NCI-H510A (cell line): Measurements from ENCODE around the gene AQP5.

Experiments used
- DNase-seq: peaks from one replicate; lab custom pipeline; 2025; lab: John Stamatoyannopoulos, UW

Gene AQP5

DNA sequence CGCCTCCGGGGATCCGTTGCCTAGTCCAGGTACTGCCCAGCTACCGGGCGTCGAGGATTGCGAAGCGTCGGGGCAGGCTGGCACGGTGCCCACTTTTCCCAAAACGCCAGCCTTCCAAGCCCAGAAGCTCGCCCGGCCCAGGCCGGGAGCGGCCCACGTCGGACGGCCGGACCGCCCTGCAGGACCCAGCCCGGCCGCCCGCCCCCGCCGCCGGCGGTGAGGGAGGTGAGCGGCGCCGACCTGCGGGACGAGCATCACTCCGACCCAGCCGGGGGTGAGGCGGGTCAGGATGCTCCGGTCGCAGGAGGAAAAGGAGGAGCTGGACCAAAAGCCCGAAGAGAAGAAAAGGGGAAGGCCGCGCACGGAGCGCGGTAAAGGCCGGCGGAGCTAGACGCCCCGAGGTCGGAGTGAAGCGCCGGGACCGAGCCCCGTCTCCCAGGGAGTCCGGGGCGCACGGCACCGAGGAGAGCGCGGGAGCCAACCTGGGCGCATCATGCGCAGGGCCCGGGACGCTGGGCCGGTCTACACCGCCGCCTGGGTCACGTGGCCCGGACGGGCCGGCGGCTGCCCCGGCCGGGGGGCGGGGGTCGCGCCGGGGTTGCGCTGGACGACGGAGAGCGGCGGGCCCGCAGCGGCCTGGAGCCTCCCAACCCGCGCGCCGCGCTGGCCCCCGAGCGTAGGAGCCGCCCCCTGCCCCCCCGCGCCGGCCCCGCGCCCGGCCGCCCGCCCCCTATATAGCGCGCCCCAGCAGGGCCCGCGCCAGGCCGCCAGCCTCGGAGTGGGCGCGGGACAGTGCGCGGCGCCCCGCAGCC, at the start of gene AQP5:
Gene AQP5 (plus strand): TSS at position 762 of the 812 bp plus-strand sequence. CDS start 146 bp downstream, outside the sequence.
- DNase-seq: no peak

DNA sequence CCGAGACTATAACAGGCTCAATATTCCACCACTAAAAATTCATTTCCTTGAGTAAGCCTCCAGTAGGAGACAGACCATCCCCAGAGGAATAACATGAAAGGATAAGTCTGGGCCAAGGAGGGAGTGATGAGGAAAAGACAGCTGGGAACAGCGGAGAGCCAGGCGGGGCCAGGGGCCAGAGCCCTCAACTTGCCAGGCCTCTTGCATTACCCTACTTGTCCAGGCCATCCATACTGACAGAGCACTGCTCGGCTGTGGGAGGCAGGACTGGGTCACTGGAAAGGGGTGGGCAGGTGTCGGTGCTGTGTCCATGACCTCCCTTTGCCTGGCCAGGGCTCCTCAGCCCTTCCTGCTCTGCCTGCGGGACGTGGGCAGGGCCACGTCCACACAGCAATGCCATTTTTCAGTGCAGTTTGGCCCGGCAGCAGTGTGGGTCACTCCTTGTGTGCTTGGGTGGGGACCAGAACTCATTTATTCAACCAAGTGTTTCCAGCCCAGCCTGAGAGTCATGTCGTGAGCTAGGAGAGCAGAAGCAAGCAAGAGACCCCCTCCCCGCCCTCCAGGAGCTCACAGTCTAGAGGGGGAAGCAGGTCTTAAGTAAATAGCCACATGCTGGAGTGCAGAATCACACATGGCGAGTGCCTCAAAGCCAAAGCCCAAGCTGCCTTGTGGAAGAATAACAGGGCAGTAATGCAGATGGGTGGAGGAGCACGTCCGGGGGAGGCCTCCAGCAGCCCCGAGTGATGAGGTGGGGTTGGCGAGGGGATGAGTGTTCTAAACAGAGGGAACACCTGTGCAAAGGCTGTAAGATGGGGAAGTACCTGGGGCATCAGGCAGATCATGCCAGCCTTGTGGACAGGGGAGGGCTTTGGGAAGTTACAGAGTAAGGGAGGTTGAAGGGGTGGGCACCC, 49.1 kb upstream of the AQP5 start:
- DNase-seq: no peak

DNA sequence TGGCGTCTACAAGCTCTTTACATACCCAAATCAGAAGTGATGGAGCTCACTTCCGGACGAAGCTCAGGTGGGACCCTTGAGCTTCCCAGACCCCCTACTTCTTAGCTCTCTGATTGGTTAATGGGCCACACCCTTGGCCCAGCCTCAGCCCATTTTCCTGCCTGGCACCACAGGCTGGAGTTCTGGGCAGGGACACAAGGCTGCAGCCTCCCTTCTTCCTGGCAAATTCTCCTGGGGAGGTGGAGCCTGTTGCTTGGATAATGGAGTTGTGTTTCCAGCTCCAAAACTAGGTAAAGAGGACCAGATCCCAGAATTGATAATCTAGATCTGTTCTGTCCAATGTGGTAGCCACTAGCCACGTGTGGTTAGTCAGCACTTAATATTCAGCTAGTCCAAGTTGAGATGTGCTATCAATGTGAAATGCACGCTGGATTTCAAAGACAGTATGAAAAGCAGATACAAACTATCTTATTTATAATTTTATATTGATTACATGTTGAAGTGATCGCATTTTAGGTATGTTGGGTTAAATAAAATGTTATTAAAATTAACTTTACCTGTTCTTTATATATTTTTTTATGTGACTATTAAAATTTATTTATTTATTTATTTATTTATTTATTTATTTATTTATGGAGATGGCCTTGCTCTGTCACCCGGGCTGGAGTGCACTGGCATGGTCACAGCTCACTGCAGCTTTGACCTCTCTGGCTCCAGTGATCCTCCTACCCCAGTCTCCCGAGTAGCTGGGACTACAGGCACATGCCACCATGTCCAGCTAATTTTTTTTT, 45.3 kb upstream of the AQP5 start:
- no peak for DNase-seq

DNA sequence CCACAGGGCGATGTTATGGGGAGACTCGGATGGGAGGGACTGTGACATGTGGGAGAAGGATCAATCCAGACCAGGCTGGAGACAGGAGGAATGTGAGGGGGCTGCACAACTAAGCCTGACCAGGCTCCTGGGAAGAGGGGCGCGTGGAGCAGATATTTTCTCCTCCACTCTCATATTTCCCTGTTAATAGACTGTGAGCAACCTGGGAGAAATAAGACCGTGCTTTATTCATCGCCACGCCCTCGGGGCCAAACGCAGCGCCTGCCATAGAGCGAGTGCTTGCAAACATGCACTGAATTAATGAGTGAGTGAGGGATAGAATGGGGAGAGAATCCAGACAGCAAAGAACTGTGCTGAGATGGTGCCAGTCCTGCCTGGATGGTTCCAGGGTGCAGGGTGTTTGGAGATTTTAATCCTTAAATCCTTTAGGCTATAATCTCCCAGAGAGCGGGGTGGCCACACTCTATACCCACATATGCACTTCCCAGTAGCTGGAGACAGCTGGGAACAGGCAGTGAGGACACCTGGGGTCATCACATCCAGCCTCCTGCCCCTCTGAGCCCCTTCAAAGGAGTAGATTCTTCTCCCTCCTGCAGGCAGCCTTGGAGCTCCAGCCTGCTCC, 44.4 kb upstream of the AQP5 start:
- no peak for DNase-seq

DNA sequence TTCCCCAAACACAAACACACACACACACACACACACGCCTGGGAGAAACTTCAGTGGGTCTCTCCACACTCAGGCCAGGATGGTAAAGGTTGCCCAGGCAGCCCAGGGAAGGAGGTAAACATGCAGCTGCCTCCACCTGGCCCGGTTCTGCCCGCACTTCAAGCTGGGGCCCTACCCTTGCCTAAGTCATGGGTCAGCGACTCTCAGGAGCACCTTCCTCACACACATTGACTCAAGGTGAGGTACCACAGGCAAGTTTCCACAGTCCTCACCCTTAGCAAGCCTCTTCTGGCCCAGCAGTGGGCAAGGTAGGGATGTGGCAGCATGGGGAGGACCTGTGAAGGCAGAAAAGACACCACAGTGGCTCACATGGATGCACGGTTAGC, 43.9 kb upstream of the AQP5 start:
- DNase-seq: peak; percentile 28

DNA sequence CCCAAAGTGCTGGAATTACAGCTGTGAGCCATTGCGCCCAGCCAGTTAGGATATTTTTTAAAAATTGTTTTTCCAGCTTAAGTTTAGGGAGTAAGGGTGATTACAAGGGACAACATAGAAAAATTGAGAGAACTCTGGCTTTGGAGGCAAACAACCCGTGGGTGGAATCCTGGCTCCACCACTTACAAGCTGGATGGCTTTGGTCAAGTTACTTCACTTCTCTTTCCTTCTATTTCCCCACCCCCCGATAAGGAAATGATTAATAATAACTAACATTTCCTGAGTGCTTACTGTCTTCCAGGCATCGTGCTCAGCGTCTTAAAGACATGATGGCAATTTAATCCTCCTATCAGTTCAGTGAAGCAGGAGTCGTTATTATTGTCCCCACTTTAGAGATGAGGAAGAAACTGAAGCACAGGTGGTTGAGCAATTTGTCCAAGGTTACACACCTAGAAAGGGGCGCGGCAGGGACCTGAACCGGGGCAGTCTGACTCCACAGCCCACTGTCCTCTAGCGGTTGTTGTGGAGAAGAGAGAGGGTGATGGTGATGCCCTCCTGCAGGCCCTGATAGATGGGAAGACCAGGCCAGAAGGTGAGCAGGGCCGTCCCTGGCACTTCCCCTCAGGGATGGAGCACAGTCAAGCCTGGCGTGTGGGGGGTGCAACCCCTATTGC, 41.3 kb upstream of the AQP5 start:
- no peak for DNase-seq

DNA sequence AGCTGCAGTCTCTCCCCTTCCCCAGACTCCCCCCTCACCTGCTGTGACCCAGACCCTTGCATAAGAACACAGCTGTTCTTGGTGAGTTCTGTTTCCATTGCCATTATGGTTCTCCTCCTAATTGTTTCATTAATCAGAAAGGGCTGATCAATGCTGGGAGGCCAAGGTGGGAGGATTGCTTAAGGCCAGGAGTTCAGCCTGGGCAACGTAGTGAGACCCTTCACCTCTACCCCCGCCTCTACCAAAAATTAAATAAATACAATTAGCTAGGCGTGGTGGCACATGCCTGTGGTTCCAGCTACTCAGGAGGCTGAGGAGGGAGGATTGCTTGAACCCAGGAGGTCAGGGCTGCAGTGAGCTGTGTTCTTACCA, 40.8 kb upstream of the AQP5 start:
- no peak for DNase-seq

DNA sequence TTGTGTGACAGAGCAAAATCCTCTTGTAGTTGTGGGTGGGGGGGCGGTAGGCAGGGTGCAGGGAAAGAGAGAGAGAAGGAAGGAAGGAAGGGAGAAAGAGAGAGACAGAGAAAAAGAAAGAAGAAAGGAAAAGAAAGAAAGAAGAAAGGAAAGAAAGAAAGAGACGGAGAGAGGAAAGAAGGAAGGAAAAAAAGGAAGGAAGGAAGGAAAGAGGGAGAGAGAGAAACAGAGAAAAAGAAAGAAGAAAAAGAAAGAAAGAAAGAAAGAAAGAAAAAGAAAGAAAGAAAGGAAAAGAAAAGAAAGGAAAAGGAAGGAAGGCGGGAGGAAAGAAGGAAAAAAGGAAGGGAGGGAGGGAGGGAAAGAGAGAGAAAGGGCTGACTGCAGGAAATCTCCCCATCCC, 40.4 kb upstream of the AQP5 start:
- no peak for DNase-seq

DNA sequence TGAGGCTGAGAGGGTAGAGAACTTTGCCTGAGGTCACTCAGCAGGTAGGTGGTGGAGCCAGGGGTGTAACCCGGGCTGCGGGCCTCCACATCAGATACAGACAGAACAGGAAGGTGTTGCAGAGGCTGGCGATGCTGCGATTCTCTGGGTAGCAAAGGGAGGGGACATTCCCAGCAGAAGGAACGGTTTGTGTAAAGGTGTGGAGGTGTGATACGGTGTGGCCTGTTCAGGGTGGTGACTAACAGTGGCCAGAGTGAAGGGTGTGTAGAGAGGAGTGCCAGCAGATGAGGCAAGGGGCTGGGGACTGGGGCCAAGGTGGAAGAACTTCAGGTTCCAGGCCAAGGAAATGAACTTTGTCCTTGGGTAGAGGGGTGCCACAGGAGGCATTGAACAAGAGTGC, 39.7 kb upstream of the AQP5 start:
- no peak for DNase-seq

DNA sequence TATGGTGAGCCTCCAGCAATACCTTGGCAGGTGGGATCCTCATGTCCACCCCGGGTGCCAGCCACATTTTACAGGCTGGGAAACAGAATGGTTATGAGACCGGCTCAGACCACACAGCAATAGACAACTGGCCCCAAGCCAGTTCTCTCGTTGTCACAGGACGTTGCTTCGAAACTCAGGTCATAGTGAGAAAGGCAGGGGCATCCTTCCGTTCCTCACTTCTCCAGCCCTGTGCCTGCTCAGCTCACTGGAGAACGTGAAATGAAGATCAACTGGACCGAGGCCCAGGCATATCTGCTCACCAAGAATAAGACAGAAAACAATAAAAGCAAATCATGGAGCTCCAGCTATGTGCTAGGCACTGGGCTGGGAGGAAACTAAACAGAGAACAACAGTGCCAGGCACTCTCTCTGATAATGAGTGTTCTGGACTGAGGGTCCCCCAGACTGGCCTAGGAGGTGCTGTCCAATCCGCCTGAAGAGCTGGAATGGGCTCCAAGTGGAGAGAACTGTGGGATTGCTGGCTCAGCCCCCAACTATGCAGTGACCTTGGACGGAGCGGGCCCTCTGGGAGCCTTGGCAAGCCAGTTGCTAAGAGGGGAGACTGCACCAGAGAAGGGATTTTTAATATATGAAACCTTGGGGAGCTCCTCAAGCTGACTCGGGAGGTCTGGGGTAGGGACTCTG, 39.2 kb upstream of the AQP5 start:
- DNase-seq: no peak

DNA sequence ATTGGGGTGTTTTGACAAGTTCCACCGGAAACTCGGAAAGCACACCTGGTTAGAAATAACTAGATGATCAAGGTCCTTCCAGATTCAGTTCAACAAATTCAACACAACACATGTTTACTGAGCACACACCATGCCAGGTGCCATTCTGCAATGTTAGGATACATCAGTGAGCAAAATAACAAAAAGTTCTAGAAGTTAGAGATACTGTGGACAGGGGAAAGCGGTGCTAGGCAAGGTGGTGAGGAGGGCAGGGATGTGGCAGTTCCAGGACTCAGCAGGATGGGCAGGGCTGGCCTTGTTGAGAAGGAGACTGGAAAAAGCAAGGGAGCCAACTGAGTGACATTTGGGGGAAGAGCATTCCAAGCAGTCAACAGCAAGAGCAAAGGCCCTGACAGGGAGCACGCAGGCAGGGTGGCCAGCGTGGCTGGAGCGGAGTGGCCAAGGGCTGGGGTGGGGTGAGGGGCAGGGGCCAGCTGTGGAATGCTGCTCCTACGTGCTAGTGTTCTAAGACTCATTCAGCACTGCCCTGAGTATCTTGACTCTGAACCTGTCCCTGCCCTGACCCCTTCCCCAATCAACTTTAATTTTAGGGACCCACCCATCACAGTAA, 38.5 kb upstream of the AQP5 start:
- DNase-seq: no peak

DNA sequence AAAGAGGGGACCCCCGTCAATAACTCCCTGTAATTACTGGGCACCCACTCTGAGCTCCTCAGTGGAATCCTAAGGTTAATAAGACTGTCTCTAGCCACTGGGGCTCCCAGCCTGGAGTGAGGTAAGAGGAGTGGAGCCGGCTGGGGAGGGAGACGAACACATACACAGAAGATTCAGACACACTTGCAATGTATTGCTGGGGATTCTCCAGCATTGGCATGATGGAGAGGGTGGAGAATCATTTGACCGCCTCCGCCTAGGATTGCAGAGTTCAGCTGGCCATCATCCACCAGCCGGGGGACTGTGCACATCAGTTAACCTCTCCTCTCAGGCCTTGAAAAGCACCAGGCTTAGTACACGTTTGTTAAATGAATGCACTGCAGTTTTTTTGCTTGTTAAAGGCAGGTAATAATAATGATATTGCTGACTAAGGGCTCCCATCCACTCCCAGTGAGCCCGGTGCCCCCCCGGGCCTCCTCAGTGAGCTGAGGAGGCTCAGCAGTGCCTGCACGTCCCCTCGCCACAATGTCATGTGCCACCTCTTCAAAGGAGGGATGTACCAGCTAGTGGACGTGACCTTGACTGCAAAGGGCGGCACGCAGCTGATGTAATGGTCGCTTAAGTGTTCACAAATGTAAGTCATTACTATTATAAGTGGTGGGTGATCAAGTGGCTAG, 37.7 kb upstream of the AQP5 start:
- DNase-seq: no peak

DNA sequence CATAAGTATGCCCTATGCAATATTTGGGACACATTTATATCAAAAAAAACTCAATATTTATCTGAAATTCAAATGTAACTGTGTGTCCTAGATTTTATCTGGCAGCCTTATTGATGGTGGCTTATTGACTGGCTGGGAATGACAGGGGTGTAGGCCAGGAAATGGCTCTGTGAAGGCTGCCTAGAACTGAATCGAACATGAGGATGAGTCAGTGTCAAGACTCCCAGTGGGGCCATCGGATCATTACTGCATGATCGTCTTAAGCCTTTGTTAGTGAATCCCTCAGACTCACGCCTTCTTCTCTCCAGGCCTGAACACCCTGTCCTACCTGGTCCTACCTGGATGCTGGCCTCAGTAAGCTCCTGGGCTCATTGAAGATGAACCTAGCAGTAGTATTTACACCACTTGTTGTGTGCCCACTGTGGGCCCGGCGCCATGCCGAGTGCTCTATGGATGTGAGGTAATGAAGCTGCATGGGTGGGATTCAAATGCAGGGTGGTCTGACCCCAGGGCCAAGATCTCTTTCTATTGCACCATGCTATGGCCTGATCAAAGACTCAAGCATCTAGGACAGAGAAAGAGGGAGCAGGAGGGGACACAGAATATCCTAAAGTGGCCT, 36.9 kb upstream of the AQP5 start:
- no peak for DNase-seq

DNA sequence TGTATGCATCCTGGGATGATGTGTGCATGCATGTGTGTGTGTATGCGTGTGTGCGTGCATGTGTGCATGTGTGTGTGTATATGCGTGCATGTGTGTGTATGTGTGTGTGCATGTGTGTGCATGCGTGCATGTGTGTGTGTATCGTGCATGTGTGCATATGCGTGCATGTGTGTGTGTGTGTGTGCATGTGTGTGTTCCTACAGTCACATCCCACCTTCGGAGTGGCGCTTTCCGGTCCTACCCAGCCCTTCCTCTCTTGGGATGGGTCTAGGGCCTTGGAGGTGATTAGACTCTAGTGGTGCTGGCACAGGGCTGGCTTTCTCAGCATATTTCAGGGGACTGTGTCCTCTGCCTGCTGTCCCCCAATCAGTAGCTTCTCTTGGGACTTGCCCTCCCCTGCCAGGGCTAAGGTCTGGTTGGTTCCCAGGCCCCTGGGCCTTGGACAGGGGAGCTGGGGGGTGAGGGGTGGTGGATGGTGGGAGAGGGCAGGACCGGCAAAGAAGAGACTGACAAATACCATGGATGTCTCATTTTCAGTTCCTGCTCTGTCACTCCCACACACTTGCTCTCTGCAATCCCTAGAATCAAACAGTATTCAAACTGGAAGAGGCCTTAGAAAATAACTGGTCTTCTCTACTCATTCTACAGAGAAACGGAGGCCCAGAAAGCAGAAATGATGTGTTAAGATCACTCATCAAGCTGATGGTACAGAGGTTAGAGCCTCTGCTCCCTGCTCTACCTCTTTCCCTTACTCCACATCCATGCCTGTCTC, 36.1 kb upstream of the AQP5 start:
- no peak for DNase-seq

DNA sequence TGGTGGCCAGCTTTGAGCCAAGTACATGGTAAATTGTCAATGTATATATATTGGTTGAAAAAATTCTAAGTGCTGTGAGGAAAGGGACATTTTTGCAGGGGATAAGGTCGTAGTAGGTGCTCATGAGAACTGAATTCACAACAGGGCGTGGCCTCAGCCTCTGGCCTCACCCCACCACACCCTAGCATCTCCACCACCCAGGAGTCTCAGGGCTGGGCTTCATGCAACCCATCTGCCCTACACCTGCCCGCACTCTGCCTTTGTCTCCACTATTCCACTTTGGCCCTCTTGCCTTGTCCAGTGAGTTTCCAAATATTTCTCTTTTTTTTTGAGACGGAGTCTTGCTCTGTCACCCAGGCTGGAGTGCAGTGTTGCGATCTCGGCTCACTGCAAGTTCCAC, 33.2 kb upstream of the AQP5 start:
- DNase-seq: no peak

DNA sequence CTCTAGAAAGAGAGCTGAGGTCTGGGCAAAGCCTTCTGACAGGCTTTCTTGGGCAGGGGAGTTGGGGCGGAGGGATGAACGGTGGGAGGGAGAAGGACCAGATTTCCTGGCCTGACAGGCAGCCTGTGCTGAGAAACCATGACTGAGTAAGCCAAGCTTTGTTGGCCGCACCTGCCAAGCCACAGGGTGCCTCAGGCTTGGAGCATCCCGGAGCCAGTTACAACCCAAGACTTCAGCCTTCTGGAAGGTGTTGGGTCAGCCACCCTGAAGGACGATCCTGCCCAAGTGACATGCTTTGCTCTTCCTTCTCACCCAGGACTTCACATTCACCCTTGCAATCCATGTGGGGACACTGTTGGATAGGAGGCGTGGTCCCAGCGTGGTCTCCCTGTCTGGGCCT, 32.1 kb upstream of the AQP5 start:
- DNase-seq: no peak

DNA sequence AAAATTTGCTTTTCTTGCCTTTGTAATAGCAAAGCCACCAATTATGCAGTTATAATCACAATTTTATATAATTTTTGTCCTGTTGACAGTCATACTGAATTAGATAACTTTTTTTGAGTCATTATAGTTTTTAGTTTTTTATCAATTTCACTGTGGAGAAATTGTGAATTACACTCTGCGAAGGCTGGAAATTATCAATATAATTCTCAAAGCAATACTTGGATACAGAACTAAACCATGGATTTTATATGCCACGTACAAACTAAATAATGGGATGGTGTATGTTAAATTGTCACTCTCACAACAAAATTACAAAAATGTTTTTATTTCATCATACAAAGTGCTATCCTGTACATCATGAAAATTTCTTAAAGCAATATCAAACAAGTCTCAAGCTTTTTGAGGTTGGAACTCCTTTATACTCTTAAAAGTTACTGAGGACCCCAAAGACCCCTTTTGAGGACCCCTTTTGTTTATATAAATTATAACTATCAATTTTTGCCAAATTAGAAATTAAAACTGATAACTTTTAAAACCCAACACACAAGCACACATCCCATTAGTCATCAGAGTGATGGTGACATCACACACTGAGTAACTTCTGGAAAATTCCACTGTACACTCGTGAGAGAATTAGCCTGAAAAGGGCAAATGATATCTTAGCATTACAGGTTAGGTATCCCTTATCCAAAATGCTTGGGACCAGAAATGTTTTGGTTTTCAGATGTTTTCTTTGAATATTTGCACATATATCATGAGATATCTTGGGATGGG, 31.0 kb upstream of the AQP5 start:
- DNase-seq: no peak

DNA sequence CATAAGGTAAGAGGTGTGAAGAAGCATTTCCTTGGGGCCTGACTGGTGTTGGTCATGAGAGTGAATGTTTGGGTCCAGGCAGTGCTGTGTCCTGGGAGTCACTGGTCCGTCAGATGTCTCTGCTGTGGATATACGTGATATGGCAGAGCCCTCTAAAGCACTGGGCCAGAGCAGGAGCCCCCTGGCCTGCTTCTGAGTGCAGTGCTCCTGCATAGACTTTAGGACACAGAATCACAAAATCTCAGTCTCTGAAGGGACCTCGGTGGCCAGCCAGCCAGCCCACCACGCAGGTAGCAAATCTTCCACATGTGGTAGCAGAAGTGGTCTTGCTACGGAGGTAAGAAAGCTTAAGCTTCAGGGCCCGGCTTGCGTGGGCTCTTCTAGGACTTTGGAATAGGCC, 29.6 kb upstream of the AQP5 start:
- no peak for DNase-seq
